Stomach (tissue), 4 donors: ENCODE data around the gene LSM3.

Experiments used
- CTCF ChIP-seq, 7 experiments: fragments of 450-650 bp in 4 of 7; fragments of 200-600 bp in 3 of 7; sonication (generic) in 3 of 7; IDR thresholded peaks; one replicate each; pipeline ENCODE4 v1.5.1; 2016 to 2019; ENCODE audit warnings: antibody characterized with exemption in 7 of 7, control low read depth in 2 of 7, mild to moderate bottlenecking in 1 of 7
- EP300 ChIP-seq: sonication (generic); formaldehyde crosslinking; IDR thresholded peaks from one replicate; pipeline ENCODE4 v1.6.1; 2017; ENCODE audit warnings: antibody characterized with exemption
- POLR2A ChIP-seq, 4 donors: fragments of 450-650 bp; IDR thresholded peaks; one replicate each; pipeline ENCODE4 v1.6.1; 2016; ENCODE audit warnings: antibody characterized with exemption in 4 of 4, control low read depth in 2 of 4, mild to moderate bottlenecking in 1 of 4, moderate library complexity in 1 of 4
- POLR2AphosphoS5 ChIP-seq, 3 donors: sonication (generic); formaldehyde crosslinking; IDR thresholded peaks; one replicate each; pipeline ENCODE4 v1.6.1; 2016; ENCODE audit warnings: antibody characterized with exemption in 3 of 3

DNA sequence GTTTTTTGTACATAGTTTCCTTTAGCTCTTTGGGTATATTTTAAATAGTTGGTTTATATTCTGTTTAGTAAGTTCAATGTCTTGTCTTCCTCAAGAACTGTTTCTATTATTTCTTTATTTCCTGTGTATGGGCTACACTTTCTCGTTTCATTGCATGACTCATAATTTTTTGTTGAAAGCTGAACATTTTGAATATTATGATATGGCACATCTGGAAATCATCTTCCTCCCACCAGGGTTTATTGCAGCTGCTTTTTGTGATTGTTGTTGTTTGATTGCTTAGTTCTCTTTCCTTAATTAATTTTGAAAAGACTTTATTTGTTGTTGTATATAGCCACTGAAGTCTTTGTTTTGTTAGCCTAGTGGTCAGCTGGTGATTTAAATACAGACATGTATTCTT is 43.8 kb downstream of the LSM3 start:
- TF ChIP-seq POLR2AphosphoS5 (IDR thresholded peaks at IDR 0.05) (no peak), EP300 (no peak), CTCF (IDR thresholded peaks at IDR 0.05) (no peak), POLR2A (IDR thresholded peaks at IDR 0.05) (no peak)
